ENCODE measurements around the gene WDPCP.
"Not testable (repeated sequence)": the region's sequence is repeated elsewhere in the genome, so short reads cannot be mapped to it uniquely, and the experiment has no call there.

WDPCP gene

GRCh38 chr2:63589148-63589958, 1.1 kb upstream of the WDPCP start:
- FAIRE-seq, result no peak

GRCh38 chr2:63587814-63588384, 378 bp downstream of the WDPCP start:
- no peak for FAIRE-seq

GRCh38 chr2:63582873-63583272, 5.4 kb downstream of the WDPCP start:
- peak; percentile 6 for FAIRE-seq

- no peak for FAIRE-seq
Observed at GRCh38 chr2:63581298-63581961, 6.8 kb downstream of the WDPCP start.

- no peak for FAIRE-seq
Observed at GRCh38 chr2:63580651-63581297, 7.5 kb downstream of the WDPCP start.

GRCh38 chr2:63578767-63579166, 9.5 kb downstream of the WDPCP start:
- no peak for FAIRE-seq

- no peak for FAIRE-seq
Observed at GRCh38 chr2:63576546-63576945, 11.7 kb downstream of the WDPCP start.

- not testable (repeated sequence) for FAIRE-seq
Observed at GRCh38 chr2:63573726-63574345, 14.4 kb downstream of the WDPCP start.

- not testable (repeated sequence) for FAIRE-seq
Observed at GRCh38 chr2:63573026-63573425, 15.3 kb downstream of the WDPCP start.

- FAIRE-seq, result no peak
Observed at GRCh38 chr2:63572001-63572400, 16.3 kb downstream of the WDPCP start.

- no peak for FAIRE-seq
Observed at GRCh38 chr2:63571291-63571690, 17.0 kb downstream of the WDPCP start.

GRCh38 chr2:63569740-63570139, 18.5 kb downstream of the WDPCP start:
- FAIRE-seq, result no peak

GRCh38 chr2:63562751-63563150, 25.5 kb downstream of the WDPCP start:
- no peak for FAIRE-seq

GRCh38 chr2:63558922-63559321, 29.4 kb downstream of the WDPCP start:
- FAIRE-seq, result not testable (repeated sequence)

GRCh38 chr2:63557819-63558218, 30.5 kb downstream of the WDPCP start:
- not testable (repeated sequence) for FAIRE-seq

- FAIRE-seq, result no peak
Observed at GRCh38 chr2:63555931-63556330, 32.3 kb downstream of the WDPCP start.

GRCh38 chr2:63555299-63555698, 33.0 kb downstream of the WDPCP start:
- FAIRE-seq, result no peak

- no peak for FAIRE-seq
Observed at GRCh38 chr2:63553049-63553448, 35.2 kb downstream of the WDPCP start.

GRCh38 chr2:63545023-63545422, 43.3 kb downstream of the WDPCP start:
- FAIRE-seq, result no peak

- peak; percentile 94 for FAIRE-seq
Observed at GRCh38 chr2:63544017-63544627, 44.2 kb downstream of the WDPCP start.

GRCh38 chr2:63539416-63540162, 48.7 kb downstream of the WDPCP start:
- FAIRE-seq, result no peak

- peak; percentile 21 for FAIRE-seq
Observed at GRCh38 chr2:63538390-63538789, 49.9 kb downstream of the WDPCP start.

Measured in A204.1 (cell line).